ENCODE data around the gene ACP7.

DNA sequence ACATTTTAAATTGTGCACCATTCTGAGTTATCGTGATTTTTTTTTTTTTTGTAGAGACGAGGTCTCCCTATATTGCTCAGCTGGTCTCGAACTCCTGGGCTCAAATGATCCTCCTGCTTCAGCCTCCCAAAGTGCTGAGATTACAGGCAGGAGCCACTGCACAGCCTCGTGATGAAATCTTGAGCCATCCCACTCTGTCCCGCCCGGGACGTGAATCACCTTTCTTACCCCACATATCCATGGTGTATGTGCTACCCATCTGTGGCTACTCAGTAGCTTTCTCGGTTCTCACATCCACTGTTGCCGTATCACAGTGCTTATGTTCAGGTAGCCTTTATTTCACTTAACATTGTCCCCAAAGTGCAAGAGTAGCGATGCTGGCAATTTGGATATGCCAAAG lies 67.9 kb downstream of the ACP7 start:
- no peak for TF ChIP-seq EZH2 (IDR thresholded peaks at IDR 0.05; ENCODE audit: low read depth, unreplicated experiment)
- TF ChIP-seq, protein P1, sequence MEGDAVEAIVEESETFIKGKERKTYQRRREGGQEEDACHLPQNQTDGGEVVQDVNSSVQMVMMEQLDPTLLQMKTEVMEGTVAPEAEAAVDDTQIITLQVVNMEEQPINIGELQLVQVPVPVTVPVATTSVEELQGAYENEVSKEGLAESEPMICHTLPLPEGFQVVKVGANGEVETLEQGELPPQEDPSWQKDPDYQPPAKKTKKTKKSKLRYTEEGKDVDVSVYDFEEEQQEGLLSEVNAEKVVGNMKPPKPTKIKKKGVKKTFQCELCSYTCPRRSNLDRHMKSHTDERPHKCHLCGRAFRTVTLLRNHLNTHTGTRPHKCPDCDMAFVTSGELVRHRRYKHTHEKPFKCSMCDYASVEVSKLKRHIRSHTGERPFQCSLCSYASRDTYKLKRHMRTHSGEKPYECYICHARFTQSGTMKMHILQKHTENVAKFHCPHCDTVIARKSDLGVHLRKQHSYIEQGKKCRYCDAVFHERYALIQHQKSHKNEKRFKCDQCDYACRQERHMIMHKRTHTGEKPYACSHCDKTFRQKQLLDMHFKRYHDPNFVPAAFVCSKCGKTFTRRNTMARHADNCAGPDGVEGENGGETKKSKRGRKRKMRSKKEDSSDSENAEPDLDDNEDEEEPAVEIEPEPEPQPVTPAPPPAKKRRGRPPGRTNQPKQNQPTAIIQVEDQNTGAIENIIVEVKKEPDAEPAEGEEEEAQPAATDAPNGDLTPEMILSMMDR (conservative IDR thresholded peaks at IDR 0.05; ENCODE audit: low read depth in 2 of 2) = no peak
- TF ChIP-seq, protein P2, sequence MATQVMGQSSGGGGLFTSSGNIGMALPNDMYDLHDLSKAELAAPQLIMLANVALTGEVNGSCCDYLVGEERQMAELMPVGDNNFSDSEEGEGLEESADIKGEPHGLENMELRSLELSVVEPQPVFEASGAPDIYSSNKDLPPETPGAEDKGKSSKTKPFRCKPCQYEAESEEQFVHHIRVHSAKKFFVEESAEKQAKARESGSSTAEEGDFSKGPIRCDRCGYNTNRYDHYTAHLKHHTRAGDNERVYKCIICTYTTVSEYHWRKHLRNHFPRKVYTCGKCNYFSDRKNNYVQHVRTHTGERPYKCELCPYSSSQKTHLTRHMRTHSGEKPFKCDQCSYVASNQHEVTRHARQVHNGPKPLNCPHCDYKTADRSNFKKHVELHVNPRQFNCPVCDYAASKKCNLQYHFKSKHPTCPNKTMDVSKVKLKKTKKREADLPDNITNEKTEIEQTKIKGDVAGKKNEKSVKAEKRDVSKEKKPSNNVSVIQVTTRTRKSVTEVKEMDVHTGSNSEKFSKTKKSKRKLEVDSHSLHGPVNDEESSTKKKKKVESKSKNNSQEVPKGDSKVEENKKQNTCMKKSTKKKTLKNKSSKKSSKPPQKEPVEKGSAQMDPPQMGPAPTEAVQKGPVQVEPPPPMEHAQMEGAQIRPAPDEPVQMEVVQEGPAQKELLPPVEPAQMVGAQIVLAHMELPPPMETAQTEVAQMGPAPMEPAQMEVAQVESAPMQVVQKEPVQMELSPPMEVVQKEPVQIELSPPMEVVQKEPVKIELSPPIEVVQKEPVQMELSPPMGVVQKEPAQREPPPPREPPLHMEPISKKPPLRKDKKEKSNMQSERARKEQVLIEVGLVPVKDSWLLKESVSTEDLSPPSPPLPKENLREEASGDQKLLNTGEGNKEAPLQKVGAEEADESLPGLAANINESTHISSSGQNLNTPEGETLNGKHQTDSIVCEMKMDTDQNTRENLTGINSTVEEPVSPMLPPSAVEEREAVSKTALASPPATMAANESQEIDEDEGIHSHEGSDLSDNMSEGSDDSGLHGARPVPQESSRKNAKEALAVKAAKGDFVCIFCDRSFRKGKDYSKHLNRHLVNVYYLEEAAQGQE (IDR thresholded peaks at IDR 0.05; ENCODE audit: unreplicated experiment) = no peak
- no peak for TF ChIP-seq POLR2AphosphoS5 (IDR thresholded peaks at IDR 0.05; ENCODE audit: low read depth)
- no peak for TF ChIP-seq ZNF331 (CRISPR knock-in tag; IDR thresholded peaks at IDR 0.05; ENCODE audit: low read depth)
- TF ChIP-seq EZH2phosphoT487 (IDR thresholded peaks at IDR 0.05; ENCODE audit: unreplicated experiment) = no peak
- no peak for TF ChIP-seq JUNB (IDR thresholded peaks at IDR 0.05; ENCODE audit: unreplicated experiment)
- no peak for TF ChIP-seq CREB1 (CRISPR knock-in tag; IDR thresholded peaks at IDR 0.05; ENCODE audit: low read depth)
- TF ChIP-seq, protein P3, sequence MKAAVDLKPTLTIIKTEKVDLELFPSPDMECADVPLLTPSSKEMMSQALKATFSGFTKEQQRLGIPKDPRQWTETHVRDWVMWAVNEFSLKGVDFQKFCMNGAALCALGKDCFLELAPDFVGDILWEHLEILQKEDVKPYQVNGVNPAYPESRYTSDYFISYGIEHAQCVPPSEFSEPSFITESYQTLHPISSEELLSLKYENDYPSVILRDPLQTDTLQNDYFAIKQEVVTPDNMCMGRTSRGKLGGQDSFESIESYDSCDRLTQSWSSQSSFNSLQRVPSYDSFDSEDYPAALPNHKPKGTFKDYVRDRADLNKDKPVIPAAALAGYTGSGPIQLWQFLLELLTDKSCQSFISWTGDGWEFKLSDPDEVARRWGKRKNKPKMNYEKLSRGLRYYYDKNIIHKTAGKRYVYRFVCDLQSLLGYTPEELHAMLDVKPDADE (IDR thresholded peaks at IDR 0.05) = no peak
- TF ChIP-seq ZNF114 (CRISPR knock-in tag; IDR thresholded peaks at IDR 0.05) = no peak
- no peak for TF ChIP-seq NANOG (IDR thresholded peaks at IDR 0.05; ENCODE audit: borderline replicate concordance)
- no peak for TF ChIP-seq STAT1 (IDR thresholded peaks at IDR 0.05; ENCODE audit: unreplicated experiment)
- TF ChIP-seq ZNF462 (CRISPR knock-in tag; IDR thresholded peaks at IDR 0.05) = no peak
